ENCODE data around the gene ALX3. TPM values are rescaled to one million over a fixed set of nuclear protein-coding genes. Genes with fewer than 3 reads are reported as not detected.
"Not testable (repeated sequence)": the region's sequence is repeated elsewhere in the genome, so short reads cannot be mapped to it uniquely, and the experiment has no call there.

ALX3 gene
- total RNA-seq, 2 donors from 2014 or later: not detected

- ATAC-seq (replicated peaks in 1 of 2): no peak
- H3K4me3 Mint-ChIP-seq: peak overlapping the region in 1 of 2 donors; percentile 16
These were observed 15.2 kb upstream of the ALX3 start for GRCh38 chr1:110085671-110086070.

GRCh38 chr1:110084227-110085078, 14.0 kb upstream of the ALX3 start:
- Mint-ChIP-seq H3K27ac (peak overlapping the region; percentile 22), H3K4me1 (ENCODE audit: low read depth) (peaks cover 21% of the 10 kb centered on the region)

More at GRCh38 chr1:110085671-110086070, 15.2 kb upstream of the ALX3 start:
- H3K36me3 Mint-ChIP-seq (ENCODE audit: insufficient read depth in 2 of 2): peaks cover 0 to 5% of the 10 kb centered on the region in 2 donors
- no peak for DNase-seq
- peaks cover 61% of the 10 kb centered on the region for H3K27me3 Mint-ChIP-seq (ENCODE audit: low read depth)
- H3K9me3 Mint-ChIP-seq: no peaks in the 10 kb centered on the region
- H3K4me1 Mint-ChIP-seq (ENCODE audit: low read depth): peaks cover 21% of the 10 kb centered on the region
- H3K27ac Mint-ChIP-seq: no peak overlapping the region

GRCh38 chr1:110083866-110084226, 13.4 kb upstream of the ALX3 start:
- H3K27me3 Mint-ChIP-seq (ENCODE audit: low read depth): peaks cover 75% of the 10 kb centered on the region
- peaks cover 0 to 5% of the 10 kb centered on the region in 2 donors for H3K36me3 Mint-ChIP-seq (ENCODE audit: insufficient read depth in 2 of 2)
- H3K4me1 Mint-ChIP-seq (ENCODE audit: low read depth): peaks cover 21% of the 10 kb centered on the region
- peak in 1 of 2 donors; percentile 23 for DNase-seq
- H3K4me3 Mint-ChIP-seq: peak overlapping the region; percentile 73 to 85
- peak overlapping the region; percentile 22 for H3K27ac Mint-ChIP-seq
- ATAC-seq (replicated peaks in 1 of 2): peak; percentile 14 to 31
- H3K9me3 Mint-ChIP-seq: no peaks in the 10 kb centered on the region

More at GRCh38 chr1:110084227-110085078, 14.0 kb upstream of the ALX3 start:
- Mint-ChIP-seq H3K27me3 (ENCODE audit: low read depth) (peaks cover 69% of the 10 kb centered on the region), H3K36me3 (ENCODE audit: insufficient read depth in 2 of 2) (peaks cover 0 to 5% of the 10 kb centered on the region in 2 donors), H3K4me3 (peak overlapping the region; percentile 73 to 85), H3K9me3 (no peaks in the 10 kb centered on the region)
- ATAC-seq (replicated peaks in 1 of 2) (peak; percentile 82 to 84), DNase-seq (peak; percentile 52 to 53)

GRCh38 chr1:110083061-110083865, 12.8 kb upstream of the ALX3 start:
- peak in 1 of 2 donors; percentile 13 for DNase-seq
- Mint-ChIP-seq H3K36me3 (ENCODE audit: insufficient read depth in 2 of 2) (peaks cover 0 to 5% of the 10 kb centered on the region in 2 donors), H3K4me3 (peak overlapping the region; percentile 73 to 85), H3K27me3 (ENCODE audit: low read depth) (peaks cover 80% of the 10 kb centered on the region), H3K4me1 (ENCODE audit: low read depth) (peaks cover 21% of the 10 kb centered on the region), H3K9me3 (no peaks in the 10 kb centered on the region), H3K27ac (peak overlapping the region; percentile 34)
- ATAC-seq (replicated peaks in 1 of 2): peak; percentile 10 to 20

- Mint-ChIP-seq H3K4me1 (ENCODE audit: low read depth) (peaks cover 17% of the 10 kb centered on the region), H3K36me3 (ENCODE audit: insufficient read depth in 2 of 2) (peaks cover 0 to 5% of the 10 kb centered on the region in 2 donors), H3K4me3 (peak overlapping the region; percentile 21 to 35), H3K27me3 (ENCODE audit: low read depth) (peaks cover 75% of the 10 kb centered on the region), H3K27ac (no peak overlapping the region), H3K9me3 (no peaks in the 10 kb centered on the region)
- ATAC-seq (replicated peaks in 1 of 2): no peak
- DNase-seq: no peak
These were observed 12.0 kb upstream of the ALX3 start for GRCh38 chr1:110082477-110082876.

- Mint-ChIP-seq H3K9me3 (no peaks in the 10 kb centered on the region), H3K4me1 (ENCODE audit: low read depth) (peaks cover 17% of the 10 kb centered on the region), H3K4me3 (no peak overlapping the region), H3K36me3 (ENCODE audit: insufficient read depth in 2 of 2) (peaks cover 0 to 5% of the 10 kb centered on the region in 2 donors), H3K27me3 (ENCODE audit: low read depth) (peaks cover 70% of the 10 kb centered on the region), H3K27ac (no peak overlapping the region)
- DNase-seq: no peak
- ATAC-seq (replicated peaks in 1 of 2): no peak
These were observed 10.6 kb upstream of the ALX3 start for GRCh38 chr1:110081061-110081460.

GRCh38 chr1:110079995-110080394, 9.5 kb upstream of the ALX3 start:
- not testable (repeated sequence) for H3K4me3 Mint-ChIP-seq; H3K36me3 Mint-ChIP-seq (ENCODE audit: insufficient read depth in 2 of 2); DNase-seq; ATAC-seq (replicated peaks in 1 of 2); H3K27ac Mint-ChIP-seq; H3K9me3 Mint-ChIP-seq
- peaks cover 67% of the 10 kb centered on the region for H3K27me3 Mint-ChIP-seq (ENCODE audit: low read depth)
- peaks cover 17% of the 10 kb centered on the region for H3K4me1 Mint-ChIP-seq (ENCODE audit: low read depth)

- Mint-ChIP-seq H3K27me3 (ENCODE audit: low read depth) (peaks cover 73% of the 10 kb centered on the region), H3K9me3 (no peaks in the 10 kb centered on the region), H3K36me3 (ENCODE audit: insufficient read depth in 2 of 2) (no peaks in the 10 kb centered on the region), H3K27ac (no peak overlapping the region), H3K4me1 (ENCODE audit: low read depth) (no peaks in the 10 kb centered on the region), H3K4me3 (no peak overlapping the region)
- no peak for DNase-seq
- no peak for ATAC-seq (replicated peaks in 1 of 2)
These were observed 6.5 kb upstream of the ALX3 start for GRCh38 chr1:110076789-110077500.

GRCh38 chr1:110074166-110074565, 3.7 kb upstream of the ALX3 start:
- Mint-ChIP-seq H3K27ac (no peak overlapping the region), H3K27me3 (ENCODE audit: low read depth) (peaks cover 76% of the 10 kb centered on the region), H3K4me3 (no peak overlapping the region), H3K9me3 (no peaks in the 10 kb centered on the region), H3K36me3 (ENCODE audit: insufficient read depth in 2 of 2) (no peaks in the 10 kb centered on the region), H3K4me1 (ENCODE audit: low read depth) (peaks cover 6% of the 10 kb centered on the region)
- no peak for DNase-seq
- ATAC-seq (replicated peaks in 1 of 2): no peak

GRCh38 chr1:110070282-110070669, 196 bp downstream of the ALX3 start:
- H3K9me3 Mint-ChIP-seq: no peaks in the 10 kb centered on the region
- DNase-seq (no peak), ATAC-seq (replicated peaks in 1 of 2) (no peak)
- H3K27ac Mint-ChIP-seq: no peak overlapping the region
- H3K4me1 Mint-ChIP-seq (ENCODE audit: low read depth): peaks cover 13% of the 10 kb centered on the region
- H3K36me3 Mint-ChIP-seq (ENCODE audit: insufficient read depth in 2 of 2): no peaks in the 10 kb centered on the region
- peak overlapping the region; percentile 55 to 74 for H3K4me3 Mint-ChIP-seq
- H3K27me3 Mint-ChIP-seq (ENCODE audit: low read depth): peaks cover 78% of the 10 kb centered on the region

- peak; percentile 25 to 26 for ATAC-seq (replicated peaks in 1 of 2)
- peak in 1 of 2 donors; percentile 13 for DNase-seq
- Mint-ChIP-seq H3K27me3 (ENCODE audit: low read depth) (peaks cover 74% of the 10 kb centered on the region), H3K36me3 (ENCODE audit: insufficient read depth in 2 of 2) (no peaks in the 10 kb centered on the region), H3K4me3 (peak overlapping the region; percentile 55 to 74), H3K4me1 (ENCODE audit: low read depth) (peaks cover 13% of the 10 kb centered on the region), H3K27ac (no peak overlapping the region), H3K9me3 (no peaks in the 10 kb centered on the region)
These were observed 829 bp downstream of the ALX3 start for GRCh38 chr1:110069404-110070281.

All from activated T-cell treated with anti-CD3 and anti-CD28 coated beads, Interleukin-2, amount 50 U/mL, for 72 hours (primary cell).